ENCODE measurements around the gene CARD9. TPM values are rescaled to one million over a fixed set of nuclear protein-coding genes. Genes with fewer than 3 reads are reported as not detected.

Gene CARD9
- total RNA-seq, 1 experiment from 2014 or later: 5.6 TPM

DNA sequence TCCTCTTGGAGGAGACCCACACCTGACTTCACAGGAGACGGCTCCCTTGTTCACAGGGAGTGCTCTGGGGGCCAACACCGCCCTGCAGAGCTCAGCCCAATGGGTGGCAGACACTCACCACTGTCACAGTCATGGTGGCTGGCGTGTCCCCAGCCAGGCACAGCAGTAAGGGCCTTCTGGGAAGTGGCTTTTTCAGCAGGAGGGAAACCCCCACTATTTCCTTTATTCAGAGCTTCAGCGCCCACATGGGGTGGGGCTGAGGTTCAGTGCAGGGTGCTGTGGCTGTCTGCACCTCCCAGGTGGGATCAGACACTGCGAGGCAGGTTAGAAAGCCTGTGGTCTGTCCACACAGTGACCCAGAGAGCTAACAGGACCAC, 30.1 kb upstream of the CARD9 start:
- no peak overlapping the region for H3K18ac ChIP-seq (ENCODE audit: insufficient read length, low read depth, low read length)
- peaks cover 6% of the 10 kb centered on the region for H3K23me2 ChIP-seq (ENCODE audit: insufficient read length, low read depth, low read length, poor library complexity, severe bottlenecking)
- H3T11ph ChIP-seq (ENCODE audit: low read length): no peak overlapping the region
- no peaks in the 10 kb centered on the region for H3K27me3 ChIP-seq (ENCODE audit: insufficient read depth, low read length)
- no peaks in the 10 kb centered on the region for H3K4me1 ChIP-seq (ENCODE audit: insufficient read depth, low read length)
- H4K91ac ChIP-seq (ENCODE audit: insufficient read length, low read depth, low read length): no peak overlapping the region
- H2AK5ac ChIP-seq (ENCODE audit: insufficient read length, low read length): no peak overlapping the region
- no peak overlapping the region for H3K23ac ChIP-seq (ENCODE audit: insufficient read length, low read depth, low read length)
- no peaks in the 10 kb centered on the region for H3K9me3 ChIP-seq (ENCODE audit: control insufficient read depth, low read depth, low read length)
- H2BK120ac ChIP-seq (ENCODE audit: low read depth, low read length, poor library complexity, severe bottlenecking): no peak overlapping the region
- no peak overlapping the region for H4K8ac ChIP-seq (replicated peaks; ENCODE audit: insufficient read length, low read depth, low read length)
- Mint-ChIP-seq H3K36me3 (ENCODE audit: insufficient read depth in 1 of 3, low read depth in 3 of 3) (peaks cover 26 to 71% (median 57%) of the 10 kb centered on the region in 3 experiments), H3K9me3 (no peaks in the 10 kb centered on the region), H3K4me3 (no peak overlapping the region), H3K27me3 (ENCODE audit: low read depth) (no peaks in the 10 kb centered on the region; the same call in 1 of the 2 replicates), H3K4me1 (peaks cover 11 to 13% of the 10 kb centered on the region in 2 experiments), H3K27ac (no peak overlapping the region)
- H3K9ac ChIP-seq (ENCODE audit: extremely low read depth, insufficient read length, low read length): no peak overlapping the region
- no peak overlapping the region for H4K5ac ChIP-seq (ENCODE audit: insufficient read length, low read depth, low read length)
- H2BK15ac ChIP-seq (ENCODE audit: low read depth, low read length): no peak overlapping the region
- H3K56ac ChIP-seq (ENCODE audit: insufficient read length, low read depth, low read length): no peak overlapping the region
- TF ChIP-seq CTCF (conservative IDR thresholded peaks at IDR 0.05): no peak
- peaks cover 12% of the 10 kb centered on the region; the same call in 1 of the 2 replicates for H3K79me2 ChIP-seq (ENCODE audit: insufficient read depth, low read length)
- no peak overlapping the region for H3K4me2 ChIP-seq (ENCODE audit: insufficient read depth, insufficient read length, low read length)
- no peak overlapping the region for H3K4ac ChIP-seq (ENCODE audit: low read depth, low read length)
- H3K27ac ChIP-seq (ENCODE audit: insufficient read length, low read depth, low read length): no peak overlapping the region
- no peak overlapping the region for H2AFZ ChIP-seq (ENCODE audit: low read length)
- H2BK5ac ChIP-seq (ENCODE audit: insufficient read length, low read length): no peak overlapping the region
- H2BK12ac ChIP-seq (ENCODE audit: insufficient read length, low read depth, low read length): no peak overlapping the region
- no CpG with 5 or more reads among the region's 5 CpGs for WGBS (ENCODE audit: extremely low coverage, insufficient read length, low lambda C conversion rate)
- H2BK20ac ChIP-seq (ENCODE audit: low read depth, low read length, poor library complexity, severe bottlenecking): no peak overlapping the region
- peaks cover 8% of the 10 kb centered on the region for H3K79me1 ChIP-seq (ENCODE audit: insufficient read depth, low read depth, low read length, poor library complexity, severe bottlenecking)
- no peak for DNase-seq
- no peaks in the 10 kb centered on the region for H4K20me1 ChIP-seq (ENCODE audit: control insufficient read depth, insufficient read depth, insufficient read length)
- H3K14ac ChIP-seq (ENCODE audit: insufficient read depth, low read length): no peak overlapping the region

Measured in H9 (cell line).